Hindlimb muscle (tissue), 1 donor: ENCODE measurements around the gene PRICKLE1. TPM values are rescaled to one million over a fixed set of nuclear protein-coding genes. Genes with fewer than 3 reads are reported as not detected.

Source experiments
- DNase-seq: peaks from one replicate; pipeline ENCODE4 v3.0.0-alpha.2; 2013
- polyA plus RNA-seq: library from polyadenylated mRNA; unstranded; fragments of 120-200 nt; gene quantifications from one replicate; pipeline ENCODE4 v1.2.1, GENCODE V29; 2013; ENCODE audit not compliant: insufficient read length

PRICKLE1 gene
- polyA plus RNA-seq, 1 donor = 29.3 TPM

DNA sequence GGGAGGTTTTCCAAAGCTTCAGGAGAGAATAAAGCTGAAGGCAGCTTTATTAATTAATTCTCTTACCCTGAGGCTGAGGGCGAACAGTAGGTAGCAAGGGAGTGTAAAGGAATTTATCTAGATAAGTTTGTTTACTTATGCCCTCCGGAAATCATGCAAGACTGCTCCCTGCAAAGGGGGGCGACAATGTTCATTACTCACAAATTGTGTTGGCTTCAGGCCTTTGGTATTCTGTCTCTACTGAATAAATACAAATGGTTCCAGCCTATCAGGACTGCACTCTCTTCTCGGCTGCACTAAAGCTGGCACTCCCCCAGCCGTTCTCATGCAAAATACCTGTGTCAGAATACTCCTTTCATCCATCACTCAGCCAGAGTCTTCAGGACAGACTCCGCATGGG, 142.8 kb downstream of the PRICKLE1 start:
- DNase-seq = no peak

DNA sequence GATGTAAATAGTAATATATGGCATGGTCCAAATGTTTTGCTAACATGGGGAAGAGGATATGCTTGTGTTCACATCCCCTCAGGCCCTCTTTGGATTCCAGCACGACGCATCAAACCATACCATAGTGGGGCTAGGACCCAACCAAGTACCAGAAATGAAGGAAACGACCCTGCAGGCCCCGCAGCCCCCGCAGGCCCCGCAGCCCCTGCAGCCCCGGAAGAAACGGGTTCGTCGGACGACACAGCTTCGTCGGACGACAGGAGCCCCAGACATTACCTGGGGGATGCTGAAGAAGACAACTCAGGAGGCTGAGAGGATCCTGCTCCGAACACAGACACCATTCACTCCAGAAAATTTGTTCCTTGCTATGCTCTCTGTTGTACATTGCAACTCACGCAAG, 143.7 kb downstream of the PRICKLE1 start:
- DNase-seq = no peak

DNA sequence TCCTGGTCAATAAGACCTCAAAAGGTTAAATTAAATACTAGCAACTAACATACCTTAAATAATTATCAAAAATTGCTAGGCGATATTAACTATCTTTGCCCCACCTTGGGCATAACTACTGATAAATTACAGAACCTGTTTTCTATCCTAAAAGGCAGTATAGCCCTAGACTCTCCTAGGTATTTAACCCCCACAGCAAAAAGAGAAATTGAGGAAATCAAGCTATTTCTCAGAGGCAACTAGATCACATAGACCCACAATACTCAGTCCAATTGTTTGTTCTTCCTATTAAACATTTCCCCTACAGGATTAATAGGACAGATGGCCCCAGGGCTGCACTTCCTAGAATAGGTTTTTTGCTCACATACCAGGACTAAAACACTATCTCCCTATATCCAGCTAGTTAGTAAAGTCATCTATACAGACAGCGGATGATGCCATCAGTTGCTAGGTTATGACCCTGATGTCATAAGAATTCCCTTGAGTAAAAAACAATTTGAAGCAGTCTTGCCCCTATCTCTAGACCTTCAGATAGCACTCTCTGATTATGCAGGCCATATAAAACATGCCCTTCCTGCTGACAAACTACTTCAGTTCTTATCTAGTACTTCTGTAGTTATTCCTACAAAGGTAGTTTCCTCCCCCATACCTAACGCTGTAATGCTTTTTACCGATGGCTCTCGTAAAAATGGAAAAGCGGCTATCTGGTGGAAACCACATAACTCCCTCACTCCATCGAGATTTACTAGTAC, 145.2 kb downstream of the PRICKLE1 start:
- no peak for DNase-seq

DNA sequence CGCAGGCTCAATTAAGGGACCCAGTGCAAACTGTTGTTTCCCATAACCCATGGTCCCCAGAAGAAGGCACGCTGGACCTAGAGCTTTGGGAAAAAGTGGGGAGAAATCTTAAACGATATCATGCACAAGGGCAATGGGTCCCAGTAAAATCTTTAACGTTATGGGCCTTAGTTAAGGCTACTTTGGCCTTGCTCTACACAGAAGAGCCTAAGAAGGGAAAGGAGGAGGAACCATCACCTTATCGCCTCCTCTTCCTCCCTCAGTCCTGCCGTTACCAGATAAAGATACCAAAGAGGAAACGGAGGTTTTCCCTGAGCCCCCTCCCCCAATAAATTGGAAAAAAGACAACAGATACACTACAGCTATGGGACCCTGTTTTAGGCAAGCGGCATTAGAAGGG, 146.7 kb downstream of the PRICKLE1 start:
- DNase-seq = no peak

DNA sequence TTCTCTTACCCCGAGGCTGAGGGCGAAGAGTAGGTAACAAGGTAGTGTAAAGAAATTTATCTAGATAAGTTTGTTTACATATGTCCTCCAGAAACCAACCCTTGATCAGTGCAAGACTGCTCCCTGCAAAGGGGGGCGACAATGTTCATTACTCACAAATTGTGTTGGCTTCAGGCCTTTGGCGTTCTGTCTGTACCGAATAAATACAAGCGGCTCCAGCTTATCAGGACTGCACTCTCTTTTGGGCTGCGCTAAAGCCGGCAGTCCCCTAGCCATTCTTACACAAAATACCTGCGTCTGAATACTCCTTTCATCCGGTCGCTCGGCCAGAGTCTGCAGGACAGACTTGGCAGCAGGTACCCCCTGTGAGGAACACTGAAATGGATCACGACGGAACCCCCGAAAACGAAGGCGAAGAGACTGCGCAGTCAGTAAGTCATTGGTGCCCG, 147.2 kb downstream of the PRICKLE1 start:
- DNase-seq = no peak

DNA sequence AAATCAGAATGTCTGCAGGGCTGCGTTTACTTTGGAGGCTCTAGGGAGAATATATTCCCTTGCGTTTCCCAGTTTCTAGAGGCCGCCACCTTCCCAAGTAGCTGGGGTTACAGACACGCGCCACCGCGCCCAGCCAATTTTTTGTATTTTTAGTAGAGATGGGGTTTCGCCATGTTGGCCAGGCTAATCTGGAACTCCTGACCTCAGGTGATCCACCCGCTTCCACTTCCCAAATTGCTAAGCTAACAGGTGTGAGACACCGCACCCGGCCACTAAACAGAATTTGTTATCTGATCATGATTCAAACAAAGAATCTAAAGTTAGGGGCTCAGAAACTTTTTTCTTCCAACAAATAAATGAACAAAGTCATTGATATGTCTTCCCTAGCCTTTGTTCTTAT, 148.9 kb downstream of the PRICKLE1 start:
- no peak for DNase-seq

DNA sequence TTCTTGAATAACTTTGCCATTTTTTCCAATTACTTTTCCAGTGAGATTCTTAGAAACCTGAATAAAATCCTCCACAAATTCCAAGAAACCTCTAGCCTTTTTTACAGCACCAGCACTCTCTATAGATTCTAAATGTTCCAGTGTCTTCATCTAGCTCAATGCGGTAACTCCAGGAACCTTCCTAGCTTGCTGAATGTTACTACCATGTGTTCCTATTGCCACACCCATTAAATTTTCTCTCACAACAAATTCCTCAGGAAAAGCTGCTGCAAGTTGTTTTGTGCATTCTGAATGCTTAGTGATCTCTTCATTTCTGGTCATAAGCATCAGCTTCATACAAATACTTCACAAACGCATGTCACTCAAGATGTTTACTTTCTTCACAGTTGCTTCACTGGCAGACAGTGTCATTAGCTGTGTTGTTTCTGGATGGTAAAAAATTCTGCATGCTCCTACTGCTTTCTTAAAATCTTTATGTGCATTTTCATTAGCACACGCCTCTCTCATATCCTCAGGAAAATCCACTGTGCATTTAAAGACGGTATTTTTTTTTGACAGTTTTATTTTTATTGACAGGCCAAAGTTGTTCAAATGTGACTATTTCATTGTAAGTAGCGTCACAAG, 156.9 kb downstream of the PRICKLE1 start:
- DNase-seq = no peak

DNA sequence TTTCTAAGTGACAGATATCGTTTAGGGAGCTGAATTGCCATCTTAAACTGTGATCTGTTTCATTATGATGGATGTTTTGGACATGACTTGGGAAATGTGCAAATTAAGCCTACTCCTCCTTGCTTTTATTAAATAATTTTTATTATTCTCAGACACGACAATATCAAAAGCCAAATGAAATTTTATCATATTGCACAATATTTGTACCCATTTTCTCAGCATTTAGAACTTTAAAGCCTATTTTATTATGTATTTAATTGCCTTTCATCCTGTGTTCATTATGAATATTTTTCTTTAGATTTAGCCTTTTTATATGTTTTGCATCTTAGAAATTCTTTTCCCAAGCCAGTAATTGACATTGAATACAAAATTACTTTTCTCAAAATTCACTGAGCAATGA, 160.7 kb downstream of the PRICKLE1 start:
- no peak for DNase-seq

DNA sequence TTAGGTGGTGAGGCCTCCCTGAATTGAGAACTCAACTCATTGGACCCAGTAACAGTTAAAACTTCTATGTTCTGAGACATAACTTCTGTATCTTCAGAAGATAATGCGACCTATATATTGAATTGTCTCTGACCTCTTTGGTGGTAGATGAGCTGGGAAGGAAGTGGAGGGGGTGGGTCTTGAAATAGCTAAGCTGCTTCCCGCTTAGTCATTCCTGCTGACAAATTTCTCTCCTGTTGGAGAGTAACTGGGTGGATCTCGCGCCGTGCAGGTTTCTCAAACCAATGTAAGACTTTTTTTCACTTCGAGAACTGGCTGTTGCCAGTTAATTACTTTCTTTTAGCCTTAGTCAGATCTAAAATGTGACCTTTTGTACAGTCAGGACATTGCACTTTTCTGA, 162.8 kb downstream of the PRICKLE1 start:
- DNase-seq = no peak

DNA sequence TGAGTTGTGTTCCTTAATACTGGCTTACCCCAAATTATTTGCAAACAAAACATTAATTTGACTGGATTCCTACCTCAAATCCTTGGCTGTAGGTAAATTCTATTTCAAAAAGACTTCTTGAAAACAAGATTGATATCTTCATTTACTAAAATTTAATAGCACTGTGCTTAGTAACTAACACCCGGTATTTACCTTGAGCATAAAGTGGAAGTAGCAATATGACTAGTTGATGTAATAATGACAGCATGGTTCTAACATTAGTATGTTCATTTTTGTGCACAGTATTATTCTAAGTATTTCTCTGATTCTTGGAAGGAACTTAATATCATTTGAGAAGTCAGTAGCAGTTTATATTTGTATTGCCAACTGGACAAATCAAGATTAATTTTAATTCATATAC, 166.8 kb downstream of the PRICKLE1 start:
- DNase-seq = no peak

DNA sequence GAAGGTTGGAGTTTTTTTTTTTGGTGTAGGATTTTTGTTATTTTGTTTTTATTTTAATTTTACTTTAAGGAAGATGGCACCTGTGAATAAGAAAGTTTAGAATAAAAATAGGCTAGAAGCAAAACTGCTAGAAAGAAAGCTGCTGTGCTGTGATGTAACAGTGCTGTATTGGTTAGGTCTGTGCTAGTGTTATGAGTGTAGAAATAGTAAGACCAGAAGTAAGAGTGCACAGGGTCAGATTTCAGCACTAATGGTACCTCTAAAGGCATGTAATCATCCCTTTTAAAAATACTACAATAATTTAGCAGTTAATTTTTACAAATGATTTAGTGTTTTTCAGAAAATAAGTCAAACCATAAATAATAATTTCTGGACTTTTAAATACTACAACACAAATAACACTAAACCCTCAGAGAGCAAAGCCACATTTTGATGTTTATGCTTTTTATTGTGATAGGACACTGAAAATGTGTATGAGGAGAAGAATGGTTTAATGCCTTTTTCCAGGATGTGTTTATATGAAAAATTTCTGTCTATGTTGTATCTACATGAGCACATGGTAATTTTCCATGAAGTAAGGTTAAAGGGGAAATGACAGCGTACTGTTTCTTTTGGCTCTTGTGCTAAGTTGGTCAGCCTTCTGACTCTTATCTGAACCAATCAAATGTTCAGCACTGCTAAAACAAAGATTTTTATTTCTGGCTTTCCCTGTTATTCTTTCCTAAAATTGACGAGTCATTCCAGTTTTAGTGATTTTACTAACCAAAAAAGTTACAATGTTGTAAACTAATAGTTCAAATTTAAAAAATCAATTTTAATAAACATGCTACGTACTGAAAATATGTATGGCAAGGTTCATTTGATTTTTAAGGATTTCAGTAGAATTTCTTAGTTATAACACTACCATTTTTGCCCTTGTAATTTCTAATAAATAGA, 167.4 kb downstream of the PRICKLE1 start:
- peak; percentile 17 for DNase-seq

DNA sequence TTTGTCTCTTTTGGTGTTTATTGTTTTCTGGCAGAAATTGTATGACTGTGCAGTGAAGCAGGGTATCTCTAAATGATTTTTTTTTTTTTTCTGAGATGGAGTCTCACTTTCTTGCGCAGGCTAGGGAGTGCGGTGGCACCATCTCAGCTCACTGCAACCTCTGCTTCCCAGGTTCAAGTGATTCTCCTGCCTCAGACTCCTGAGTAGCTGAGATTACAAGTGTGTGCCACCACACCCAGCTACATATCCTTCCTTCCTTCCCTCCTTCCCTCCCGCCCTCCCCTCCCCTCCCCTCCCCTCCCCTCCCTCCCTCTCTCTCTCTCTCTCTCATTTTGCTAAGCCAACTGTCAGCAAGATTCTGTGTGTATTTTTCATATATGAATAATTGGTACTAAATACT, 169.2 kb downstream of the PRICKLE1 start:
- no peak for DNase-seq

DNA sequence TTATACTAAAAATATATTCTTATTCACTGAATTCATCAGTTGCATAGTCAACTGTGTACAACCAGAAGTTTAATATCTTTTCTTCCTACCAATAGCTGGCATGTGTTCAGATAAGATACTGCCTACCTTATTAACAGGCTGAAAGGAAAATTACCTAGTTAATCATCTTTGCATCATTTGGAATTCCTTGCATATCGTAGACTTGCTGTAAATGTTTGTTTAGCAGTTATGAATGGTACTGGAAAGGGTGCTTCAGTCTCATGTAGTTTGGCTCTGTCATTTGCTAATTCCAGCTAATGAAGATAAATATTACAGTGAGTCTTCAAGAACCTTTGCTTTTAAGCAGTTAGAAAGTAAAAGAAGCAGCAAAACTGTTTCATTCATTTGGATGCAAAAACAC, 179.2 kb downstream of the PRICKLE1 start:
- DNase-seq = no peak

DNA sequence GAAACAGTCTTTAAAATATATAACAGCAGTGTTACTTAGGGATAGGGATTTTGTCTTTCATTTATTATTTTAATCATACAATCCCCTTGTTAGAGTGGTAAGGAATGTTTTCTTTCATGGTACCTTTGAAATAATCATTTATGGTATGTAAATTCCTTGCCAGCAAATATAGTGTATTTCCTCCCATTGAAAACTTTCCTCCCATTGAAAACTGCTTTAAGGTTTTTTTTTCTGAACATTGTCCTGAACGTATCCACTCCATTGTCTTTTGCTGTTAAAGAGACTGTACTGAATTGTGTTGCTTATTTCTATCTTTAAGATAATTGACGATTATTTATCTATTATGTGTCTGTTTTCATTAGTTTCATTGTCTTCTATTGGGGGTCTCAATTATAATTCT, 180.1 kb downstream of the PRICKLE1 start:
- no peak for DNase-seq

DNA sequence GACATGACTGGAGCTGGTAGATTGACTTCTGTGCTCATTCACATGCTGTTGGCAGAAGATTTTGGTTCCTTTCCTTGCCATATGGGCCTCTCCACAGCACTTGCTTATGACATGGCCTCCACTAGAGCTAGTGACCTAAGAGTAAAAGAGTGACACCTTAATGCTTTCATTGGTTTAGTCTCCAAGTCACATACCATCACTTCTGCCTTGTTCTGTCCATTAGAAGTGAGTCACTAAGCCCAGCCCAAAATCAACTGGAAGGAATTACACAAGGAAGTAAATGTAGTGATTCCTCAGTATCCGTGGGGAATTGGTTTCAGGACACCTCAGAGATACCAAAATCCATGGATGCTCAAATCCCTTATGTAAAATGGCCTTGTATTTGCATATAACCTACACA, 182.2 kb downstream of the PRICKLE1 start:
- no peak for DNase-seq
